GM12892 (cell line): ENCODE results near the gene SYNJ2.

Experiments used
- POLR2A ChIP-seq: IDR thresholded peaks from 2 replicates; pipeline ENCODE4 v1.6.1; 2011; ENCODE audit warnings: low read depth, low read length, control low read depth
- POLR2AphosphoS5 ChIP-seq: IDR thresholded peaks from 2 replicates; pipeline ENCODE4 v1.6.1; 2011; ENCODE audit warnings: low read depth, low read length, control low read depth
- TAF1 ChIP-seq: IDR thresholded peaks from 2 replicates; pipeline ENCODE4 v1.6.1; 2011; ENCODE audit warnings: low read depth, mild to moderate bottlenecking, control low read depth, low read length, borderline replicate concordance

GRCh38 chr6:157997893-157998608 lies 16.4 kb downstream of the SYNJ2 start:
- TF ChIP-seq POLR2A (no peak), POLR2AphosphoS5 (no peak), TAF1 (no peak)
